HepG2 (cell line): ENCODE measurements around the gene TMUB1. TPM values are rescaled to one million over a fixed set of nuclear protein-coding genes. Genes with fewer than 3 reads are reported as not detected.

Experiments
- AGO1 ChIP-seq: fragments of 200-400 bp; formaldehyde crosslinking; IDR thresholded peaks from 2 replicates; pipeline ENCODE4 v1.6.1; 2017; ENCODE audit warnings: mild to moderate bottlenecking, low read depth, low read length, moderate library complexity; ENCODE audit not compliant: poor library complexity, severe bottlenecking
- FOXK1 ChIP-seq: sonication (generic); formaldehyde crosslinking; IDR thresholded peaks from 2 replicates; pipeline ENCODE4 v1.4.0; 2020; ENCODE audit warnings: low read depth, missing genetic modification reagents, borderline replicate concordance
- GATAD1 ChIP-seq: IDR thresholded peaks from 2 replicates; pipeline ENCODE4 v1.6.1; 2016; ENCODE audit warnings: missing genetic modification reagents, missing compliant biosample characterization
- GPN1 ChIP-seq: sonication (generic); formaldehyde crosslinking; IDR thresholded peaks from 2 replicates; pipeline ENCODE4 v1.5.1; 2020; ENCODE audit warnings: missing genetic modification reagents, borderline replicate concordance
- HDAC1 ChIP-seq: sonication (generic); formaldehyde crosslinking; IDR thresholded peaks from 2 replicates; pipeline ENCODE4 v1.5.1; 2020; ENCODE audit warnings: mild to moderate bottlenecking, missing genetic modification reagents
- HOXA5 ChIP-seq: sonication (generic); formaldehyde crosslinking; IDR thresholded peaks from 2 replicates; pipeline ENCODE4 v1.4.0; 2020; ENCODE audit warnings: missing genetic modification reagents
- MZF1 ChIP-seq: sonication (generic); formaldehyde crosslinking; IDR thresholded peaks from 2 replicates; pipeline ENCODE4 v1.8.1; 2023; ENCODE audit warnings: mild to moderate bottlenecking, missing genetic modification reagents, borderline replicate concordance
- PLRG1 ChIP-seq: fragments of 450-650 bp; conservative IDR thresholded peaks from 2 replicates; pipeline ENCODE4 v1.6.1; 2016
- RORA ChIP-seq: sonication (generic); formaldehyde crosslinking; IDR thresholded peaks from 2 replicates; pipeline ENCODE4 v1.5.0; 2020; ENCODE audit warnings: mild to moderate bottlenecking, missing genetic modification reagents, moderate library complexity
- XBP1 ChIP-seq: sonication (generic); formaldehyde crosslinking; IDR thresholded peaks from 2 replicates; pipeline ENCODE4 v1.5.0; 2020; ENCODE audit warnings: missing genetic modification reagents
- YEATS2 ChIP-seq: sonication (generic); formaldehyde crosslinking; IDR thresholded peaks from 2 replicates; pipeline ENCODE4 v1.4.0; 2020; ENCODE audit warnings: missing genetic modification reagents, borderline replicate concordance
- ZC3H13 ChIP-seq: sonication (generic); formaldehyde crosslinking; IDR thresholded peaks from 2 replicates; pipeline ENCODE4 v1.8.1; 2023; ENCODE audit warnings: mild to moderate bottlenecking, missing genetic modification reagents, moderate library complexity
- ZIK1 ChIP-seq: sonication (generic); formaldehyde crosslinking; IDR thresholded peaks from 2 replicates; pipeline ENCODE4 v1.5.0; 2020; ENCODE audit warnings: mild to moderate bottlenecking, low read depth, missing genetic modification reagents, borderline replicate concordance
- ZNF282 ChIP-seq: fragments of 450-650 bp; IDR thresholded peaks from 2 replicates; pipeline ENCODE4 v1.6.1; 2018; ENCODE audit not compliant: partially characterized antibody
- ZNF354B ChIP-seq: sonication (generic); formaldehyde crosslinking; IDR thresholded peaks from 2 replicates; pipeline ENCODE4 v1.8.0; 2022; ENCODE audit warnings: mild to moderate bottlenecking, missing genetic modification reagents
- ZNF546 ChIP-seq: sonication (generic); formaldehyde crosslinking; conservative IDR thresholded peaks from 2 replicates; pipeline ENCODE4 v1.8.1; 2023; ENCODE audit warnings: mild to moderate bottlenecking, missing genetic modification reagents
- ZNF782 ChIP-seq: sonication (generic); formaldehyde crosslinking; IDR thresholded peaks from 2 replicates; pipeline ENCODE4 v1.4.0; 2020; ENCODE audit warnings: missing genetic modification reagents, mild to moderate bottlenecking, borderline replicate concordance
- ZNF816 ChIP-seq: sonication (generic); formaldehyde crosslinking; IDR thresholded peaks from 2 replicates; pipeline ENCODE4 v1.8.0; 2022; ENCODE audit warnings: missing genetic modification reagents, mild to moderate bottlenecking, borderline replicate concordance
- ZSCAN20 ChIP-seq: sonication (generic); formaldehyde crosslinking; IDR thresholded peaks from 2 replicates; pipeline ENCODE4 v1.4.0; 2020; ENCODE audit warnings: missing genetic modification reagents, mild to moderate bottlenecking, borderline replicate concordance
- polyA plus RNA-seq, 8 experiments: library from polyadenylated mRNA; depleted of rRNA in 3 of 8; stranded (reverse) in 7 of 8; unstranded in 1 of 8; fragments of >200 nt; fragmentation: Illumina TruSeq in 4 of 8; extraction: Trizol in 4 of 8; gene quantifications; 2 replicates each; pipeline versions ENCODE4 v1.2.1 to v1.2.3, GENCODE V29; 2011 to 2016; ENCODE audit warnings: low read depth in 4 of 8, missing spikeins in 1 of 8, mixed read lengths in 1 of 8; ENCODE audit not compliant: insufficient read depth in 1 of 8
- total RNA-seq, 5 experiments: library from RNA; depleted of rRNA; stranded (reverse); fragments of >200 nt; fragmentation: Illumina TruSeq; extraction: Trizol; gene quantifications; 2 replicates each; pipeline ENCODE4 v1.2.3, GENCODE V29; 2016; ENCODE audit warnings: low read depth in 1 of 5
- TF ChIP-seq, protein P1 (sequence below), 2 experiments: sonication (generic) in 1 of 2; formaldehyde crosslinking in 1 of 2; IDR thresholded peaks; 2 replicates each; pipeline versions ENCODE4 v1.4.0 to v1.6.1; 2018 to 2020; ENCODE audit warnings: missing genetic modification reagents in 2 of 2, borderline replicate concordance in 1 of 2, low read depth in 1 of 2, mild to moderate bottlenecking in 1 of 2, missing biosample characterization in 1 of 2
- TF ChIP-seq, protein P2 (sequence below): sonication (generic); formaldehyde crosslinking; IDR thresholded peaks from 2 replicates; pipeline ENCODE4 v1.4.0; 2020; ENCODE audit warnings: mild to moderate bottlenecking, missing genetic modification reagents
- TF ChIP-seq, protein P3 (sequence below): sonication (generic); formaldehyde crosslinking; IDR thresholded peaks from 2 replicates; pipeline ENCODE4 v1.5.0; 2020; ENCODE audit warnings: mild to moderate bottlenecking, missing genetic modification reagents, borderline replicate concordance

TMUB1 gene
- total and polyA plus RNA-seq, 2 of the 13 experiments (the other 11 are each of a cell fraction or from before 2014, with no cell fraction given): 44.8 to 51.6 TPM

DNA sequence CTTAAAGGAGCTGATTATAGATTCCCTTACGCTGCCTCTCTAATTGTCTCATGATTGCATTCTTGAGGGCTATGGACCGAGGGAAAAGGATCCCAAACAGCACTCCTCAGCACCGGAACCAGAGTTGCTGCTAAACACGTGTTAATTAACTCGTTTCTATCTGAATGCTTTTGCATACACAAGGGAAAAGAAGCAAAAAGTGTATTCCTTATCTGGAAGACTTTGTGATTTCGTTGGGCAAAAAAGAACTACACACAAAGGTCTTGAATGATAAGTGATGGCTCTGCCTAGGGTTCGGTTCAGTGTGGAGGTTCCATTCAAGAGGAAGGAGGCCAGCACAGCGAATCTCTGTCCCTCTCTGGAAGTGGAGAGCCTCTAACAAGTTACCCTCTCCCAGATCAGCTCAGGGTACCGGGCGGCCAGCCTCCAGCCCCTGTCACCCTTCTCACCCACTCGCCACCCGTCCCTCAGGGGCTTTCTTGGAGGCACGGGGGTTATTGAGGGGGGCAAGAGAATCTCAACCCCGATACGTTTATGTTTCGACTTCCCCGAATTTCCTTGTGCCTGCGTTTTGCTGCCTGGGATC lies 24.4 kb downstream of the TMUB1 start (continued):
- TF ChIP-seq, protein P1, sequence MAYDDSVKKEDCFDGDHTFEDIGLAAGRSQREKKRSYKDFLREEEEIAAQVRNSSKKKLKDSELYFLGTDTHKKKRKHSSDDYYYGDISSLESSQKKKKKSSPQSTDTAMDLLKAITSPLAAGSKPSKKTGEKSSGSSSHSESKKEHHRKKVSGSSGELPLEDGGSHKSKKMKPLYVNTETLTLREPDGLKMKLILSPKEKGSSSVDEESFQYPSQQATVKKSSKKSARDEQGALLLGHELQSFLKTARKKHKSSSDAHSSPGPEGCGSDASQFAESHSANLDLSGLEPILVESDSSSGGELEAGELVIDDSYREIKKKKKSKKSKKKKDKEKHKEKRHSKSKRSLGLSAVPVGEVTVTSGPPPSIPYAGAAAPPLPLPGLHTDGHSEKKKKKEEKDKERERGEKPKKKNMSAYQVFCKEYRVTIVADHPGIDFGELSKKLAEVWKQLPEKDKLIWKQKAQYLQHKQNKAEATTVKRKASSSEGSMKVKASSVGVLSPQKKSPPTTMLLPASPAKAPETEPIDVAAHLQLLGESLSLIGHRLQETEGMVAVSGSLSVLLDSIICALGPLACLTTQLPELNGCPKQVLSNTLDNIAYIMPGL (CRISPR knock-in tag; IDR thresholded peaks at IDR 0.05; ENCODE audit: borderline replicate concordance in 1 of 2, low read depth in 1 of 2): no peak
- TF ChIP-seq HDAC1 (CRISPR knock-in tag) (no peak; the same call in 1 of the 2 replicates), ZNF816 (CRISPR knock-in tag) (no peak), ZIK1 (CRISPR knock-in tag) (no peak), RORA (CRISPR knock-in tag) (no peak), ZSCAN20 (CRISPR knock-in tag) (no peak), ZNF354B (no peak), ZNF546 (CRISPR knock-in tag) (no peak), XBP1 (CRISPR knock-in tag) (no peak), GPN1 (CRISPR knock-in tag) (no peak), PLRG1 (no peak), YEATS2 (CRISPR knock-in tag) (no peak), GATAD1 (no peak; the same call in 1 of the 2 replicates), ZNF782 (CRISPR knock-in tag) (no peak), ZNF282 (no peak), ZC3H13 (CRISPR knock-in tag) (no peak), FOXK1 (CRISPR knock-in tag) (no peak), MZF1 (CRISPR knock-in tag) (no peak), AGO1 (no peak), HOXA5 (CRISPR knock-in tag) (no peak)
- TF ChIP-seq, protein P2, sequence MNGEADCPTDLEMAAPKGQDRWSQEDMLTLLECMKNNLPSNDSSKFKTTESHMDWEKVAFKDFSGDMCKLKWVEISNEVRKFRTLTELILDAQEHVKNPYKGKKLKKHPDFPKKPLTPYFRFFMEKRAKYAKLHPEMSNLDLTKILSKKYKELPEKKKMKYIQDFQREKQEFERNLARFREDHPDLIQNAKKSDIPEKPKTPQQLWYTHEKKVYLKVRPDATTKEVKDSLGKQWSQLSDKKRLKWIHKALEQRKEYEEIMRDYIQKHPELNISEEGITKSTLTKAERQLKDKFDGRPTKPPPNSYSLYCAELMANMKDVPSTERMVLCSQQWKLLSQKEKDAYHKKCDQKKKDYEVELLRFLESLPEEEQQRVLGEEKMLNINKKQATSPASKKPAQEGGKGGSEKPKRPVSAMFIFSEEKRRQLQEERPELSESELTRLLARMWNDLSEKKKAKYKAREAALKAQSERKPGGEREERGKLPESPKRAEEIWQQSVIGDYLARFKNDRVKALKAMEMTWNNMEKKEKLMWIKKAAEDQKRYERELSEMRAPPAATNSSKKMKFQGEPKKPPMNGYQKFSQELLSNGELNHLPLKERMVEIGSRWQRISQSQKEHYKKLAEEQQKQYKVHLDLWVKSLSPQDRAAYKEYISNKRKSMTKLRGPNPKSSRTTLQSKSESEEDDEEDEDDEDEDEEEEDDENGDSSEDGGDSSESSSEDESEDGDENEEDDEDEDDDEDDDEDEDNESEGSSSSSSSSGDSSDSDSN (CRISPR knock-in tag): 0 out of 2 replicates have a peak, but pooled peaks have one; percentile 4
- TF ChIP-seq, protein P3, sequence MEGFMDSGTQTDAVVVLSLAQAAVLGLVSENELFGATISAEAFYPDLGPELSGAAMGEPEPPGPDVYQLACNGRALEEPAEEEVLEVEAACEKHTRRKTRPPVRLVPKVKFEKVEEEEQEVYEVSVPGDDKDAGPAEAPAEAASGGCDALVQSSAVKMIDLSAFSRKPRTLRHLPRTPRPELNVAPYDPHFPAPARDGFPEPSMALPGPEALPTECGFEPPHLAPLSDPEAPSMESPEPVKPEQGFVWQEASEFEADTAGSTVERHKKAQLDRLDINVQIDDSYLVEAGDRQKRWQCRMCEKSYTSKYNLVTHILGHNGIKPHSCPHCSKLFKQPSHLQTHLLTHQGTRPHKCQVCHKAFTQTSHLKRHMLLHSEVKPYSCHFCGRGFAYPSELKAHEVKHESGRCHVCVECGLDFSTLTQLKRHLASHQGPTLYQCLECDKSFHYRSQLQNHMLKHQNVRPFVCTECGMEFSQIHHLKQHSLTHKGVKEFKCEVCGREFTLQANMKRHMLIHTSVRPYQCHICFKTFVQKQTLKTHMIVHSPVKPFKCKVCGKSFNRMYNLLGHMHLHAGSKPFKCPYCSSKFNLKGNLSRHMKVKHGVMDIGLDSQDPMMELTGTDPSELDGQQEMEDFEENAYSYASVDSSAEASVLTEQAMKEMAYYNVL (CRISPR knock-in tag): no peak
